ENCODE results near the gene CMC4. TPM values are rescaled to one million over a fixed set of nuclear protein-coding genes. Genes with fewer than 3 reads are reported as not detected.

CMC4 gene, protein sequence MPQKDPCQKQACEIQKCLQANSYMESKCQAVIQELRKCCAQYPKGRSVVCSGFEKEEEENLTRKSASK
- 14.7 to 18.7 TPM (median 16.1 TPM) in 5 replicates for total RNA-seq (2022; extraction: Qiagen RNA extraction)

DNA sequence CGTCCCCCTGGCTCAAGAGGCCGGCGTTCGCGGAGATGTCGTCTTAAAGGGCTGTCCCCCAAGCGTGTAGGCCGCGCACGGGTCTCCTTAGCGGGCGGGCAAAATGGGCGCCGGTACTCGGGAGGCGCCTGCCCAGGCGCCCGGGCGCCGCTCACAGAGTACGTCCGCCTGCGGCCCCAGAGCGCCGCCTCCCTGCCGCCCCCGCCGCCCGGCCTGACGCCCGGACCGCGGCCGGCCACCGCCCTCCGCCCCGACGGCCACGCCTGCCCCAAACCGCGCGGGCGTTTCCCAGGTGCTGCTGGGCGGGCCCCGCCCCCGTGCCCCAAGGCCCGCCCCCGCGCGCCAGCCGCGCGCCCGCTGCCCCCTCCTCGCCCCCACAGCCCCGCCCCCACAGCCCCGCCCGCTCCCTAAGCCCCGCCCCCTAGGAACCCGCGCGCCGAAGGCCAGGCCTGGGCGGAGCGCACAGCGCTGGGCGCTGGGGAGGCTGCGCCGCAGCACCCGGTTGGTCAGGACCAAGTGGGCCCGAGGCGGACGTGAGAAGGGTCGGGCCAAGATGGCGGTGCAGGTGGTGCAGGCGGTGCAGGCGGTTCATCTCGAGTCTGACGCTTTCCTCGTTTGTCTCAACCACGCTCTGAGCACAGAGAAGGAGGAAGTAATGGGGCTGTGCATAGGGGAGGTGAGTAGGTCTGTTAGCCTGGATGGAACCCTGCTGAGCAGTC lies at the start of gene CMC4, which contains the start of the genes BRCC3 and MTCP1:
Gene CMC4, minus strand, starts transcription at position 162 of the 719 bp plus-strand sequence. CDS start 7,113 bp downstream, outside the sequence.
Gene BRCC3, plus strand, starts transcription at position 534 of the 719 bp plus-strand sequence. Its CDS starts 20 bp downstream, at position 554.
Gene MTCP1, minus strand, starts transcription at position 162 of the 719 bp plus-strand sequence. CDS start 5,126 bp downstream, outside the sequence.

DNA sequence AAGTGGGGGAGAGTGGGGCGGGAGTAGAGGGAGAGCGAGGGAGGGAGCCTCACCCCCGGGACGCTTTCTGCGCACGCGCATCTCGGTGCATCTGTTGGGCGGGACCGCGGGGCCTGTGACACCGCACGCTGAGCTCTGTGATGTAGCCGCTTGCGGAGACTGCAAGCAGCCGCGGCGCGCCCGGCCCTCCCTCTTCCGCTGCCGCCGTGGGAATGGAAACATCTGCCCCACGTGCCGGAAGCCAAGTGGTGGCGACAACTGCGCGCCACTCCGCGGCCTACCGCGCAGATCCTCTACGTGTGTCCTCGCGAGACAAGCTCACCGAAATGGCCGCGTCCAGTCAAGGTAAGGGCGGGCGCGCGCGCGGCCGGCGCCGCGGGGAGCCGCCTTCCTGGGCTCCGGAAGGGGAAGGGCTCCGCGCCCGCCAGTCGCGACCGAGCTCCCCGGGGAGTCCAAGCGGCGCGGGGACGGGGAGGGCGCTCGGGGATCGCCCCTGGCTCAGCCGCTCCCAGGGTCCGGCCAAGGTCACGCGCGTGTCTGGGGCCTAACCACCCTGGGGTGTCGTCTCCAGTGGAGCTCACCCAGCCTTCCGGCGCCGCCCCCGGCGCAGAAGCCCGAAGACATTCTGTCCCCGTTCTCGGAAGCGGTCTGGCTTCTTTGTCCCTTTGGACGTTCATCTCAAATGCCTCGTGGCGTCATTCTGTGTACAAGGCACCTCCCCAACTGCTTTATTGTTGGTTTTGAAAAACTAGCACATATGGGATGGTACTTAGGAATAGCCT lies 44.0 kb downstream of the CMC4 start, which contains the start of gene FUNDC2:
Gene FUNDC2, plus strand, starts transcription at position 118 of the 782 bp plus-strand sequence. Its CDS starts 95 bp downstream, at position 213.

DNA sequence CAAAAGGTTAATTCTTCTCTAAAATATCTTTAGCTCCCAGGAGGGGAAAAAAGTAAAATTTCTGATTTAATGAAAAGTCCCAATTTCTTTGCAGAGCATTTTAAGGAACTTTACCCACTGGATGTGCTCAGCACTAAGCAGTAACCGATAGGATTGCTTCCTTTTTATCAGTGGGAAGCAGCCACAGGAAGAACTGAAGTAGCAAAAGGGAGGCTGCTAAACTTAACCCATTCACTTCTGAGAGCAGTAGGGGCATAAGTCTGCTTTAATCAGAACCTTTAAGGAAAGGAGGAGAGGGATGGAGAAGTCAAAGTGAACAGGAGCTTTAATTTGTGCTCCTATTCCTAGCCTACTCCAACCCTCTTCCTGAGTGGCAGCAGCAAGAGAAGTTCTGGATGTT lies 48.4 kb downstream of the CMC4 start, which contains the start of gene F8:
Gene F8, minus strand, starts transcription at position 139 of the 400 bp plus-strand sequence. CDS start 171 bp downstream, outside the sequence.

Other genes with a start within 250 kb of the CMC4 start
- gene SMIM9, start 236.5 kb downstream of the CMC4 start, total RNA-seq (2022; extraction: Qiagen RNA extraction) = not detected in 5 replicates
- gene F8A1, start 184.8 kb downstream of the CMC4 start, total RNA-seq (2022; extraction: Qiagen RNA extraction) = 55.5 to 100 TPM (median 93.0 TPM) in 5 replicates
- gene F8, start 48.4 kb downstream of the CMC4 start, total RNA-seq (2022; extraction: Qiagen RNA extraction) = 3.6 to 4.7 TPM (median 4.3 TPM) in 5 replicates
- gene FUNDC2, start 44.3 kb downstream of the CMC4 start, total RNA-seq (2022; extraction: Qiagen RNA extraction) = 94.0 to 113 TPM (median 109 TPM) in 5 replicates
- gene MTCP1, start within 50 bp of the CMC4 start, total RNA-seq (2022; extraction: Qiagen RNA extraction) = 15.5 to 23.6 TPM (median 18.1 TPM) in 5 replicates
- 21.0 to 30.6 TPM (median 25.9 TPM) in 5 replicates for gene BRCC3, start 372 bp upstream of the CMC4 start, total RNA-seq (2022; extraction: Qiagen RNA extraction)
- 49.8 to 71.0 TPM (median 51.6 TPM) in 5 replicates for gene VBP1, start 145.3 kb upstream of the CMC4 start, total RNA-seq (2022; extraction: Qiagen RNA extraction)
- 0.60 to 1.2 TPM (median 0.76 TPM) in 5 replicates for gene RAB39B, start 193.4 kb upstream of the CMC4 start, total RNA-seq (2022; extraction: Qiagen RNA extraction)

Data from A549 treated with CORT108297 at 1 μM for 4 hours (cell line).